Measurements from ENCODE around the gene ZNHIT6.
"Not testable (repeated sequence)": the region's sequence is repeated elsewhere in the genome, so short reads cannot be mapped to it uniquely, and the experiment has no call there.

ZNHIT6 gene, protein sequence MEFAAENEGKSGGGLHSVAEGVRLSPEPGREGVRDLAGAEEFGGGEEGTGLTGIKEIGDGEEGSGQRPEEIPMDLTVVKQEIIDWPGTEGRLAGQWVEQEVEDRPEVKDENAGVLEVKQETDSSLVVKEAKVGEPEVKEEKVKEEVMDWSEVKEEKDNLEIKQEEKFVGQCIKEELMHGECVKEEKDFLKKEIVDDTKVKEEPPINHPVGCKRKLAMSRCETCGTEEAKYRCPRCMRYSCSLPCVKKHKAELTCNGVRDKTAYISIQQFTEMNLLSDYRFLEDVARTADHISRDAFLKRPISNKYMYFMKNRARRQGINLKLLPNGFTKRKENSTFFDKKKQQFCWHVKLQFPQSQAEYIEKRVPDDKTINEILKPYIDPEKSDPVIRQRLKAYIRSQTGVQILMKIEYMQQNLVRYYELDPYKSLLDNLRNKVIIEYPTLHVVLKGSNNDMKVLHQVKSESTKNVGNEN

DNA sequence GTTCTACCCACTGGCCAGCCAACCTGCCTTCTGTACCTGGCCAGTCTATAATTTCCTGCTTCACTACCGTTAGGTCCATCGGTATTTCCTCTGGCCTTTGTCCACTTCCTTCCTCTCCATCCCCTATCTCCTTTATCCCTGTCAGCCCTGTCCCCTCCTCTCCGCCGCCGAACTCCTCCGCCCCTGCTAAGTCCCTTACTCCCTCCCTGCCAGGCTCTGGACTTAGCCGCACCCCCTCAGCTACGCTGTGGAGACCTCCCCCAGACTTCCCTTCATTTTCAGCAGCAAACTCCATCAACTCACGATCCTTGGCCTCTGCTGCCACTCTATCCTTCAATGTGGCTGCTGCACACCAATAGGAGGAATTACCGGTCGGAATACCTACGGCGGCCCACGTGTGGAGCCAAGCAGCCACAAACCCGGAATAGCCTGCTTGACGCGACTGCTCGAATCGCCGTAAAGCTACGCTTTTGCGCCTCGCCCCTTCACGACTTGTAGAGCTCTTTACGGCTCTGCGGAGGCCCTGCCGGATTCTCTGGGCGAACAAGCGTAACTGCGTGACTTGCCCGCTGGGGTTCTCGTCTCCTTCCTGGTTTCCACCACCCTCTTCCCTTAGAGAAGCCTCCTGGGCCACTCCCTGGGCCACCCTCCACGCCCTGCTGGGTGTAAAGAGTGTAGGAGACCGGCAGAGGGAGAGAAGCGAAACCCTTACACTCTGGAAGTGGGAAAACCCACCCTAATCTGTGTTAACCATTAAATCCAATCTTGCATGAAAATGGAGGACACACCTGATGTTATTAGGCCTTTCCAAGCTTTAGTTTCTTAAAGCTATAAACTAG lies at the start of gene ZNHIT6:
Gene ZNHIT6 (minus strand): TSS at position 444 of the 839 bp plus-strand sequence. CDS start 149 bp downstream, at position 295.
- DNase-seq (ENCODE audit: low read depth, low spot score), result peak; percentile 97

DNA sequence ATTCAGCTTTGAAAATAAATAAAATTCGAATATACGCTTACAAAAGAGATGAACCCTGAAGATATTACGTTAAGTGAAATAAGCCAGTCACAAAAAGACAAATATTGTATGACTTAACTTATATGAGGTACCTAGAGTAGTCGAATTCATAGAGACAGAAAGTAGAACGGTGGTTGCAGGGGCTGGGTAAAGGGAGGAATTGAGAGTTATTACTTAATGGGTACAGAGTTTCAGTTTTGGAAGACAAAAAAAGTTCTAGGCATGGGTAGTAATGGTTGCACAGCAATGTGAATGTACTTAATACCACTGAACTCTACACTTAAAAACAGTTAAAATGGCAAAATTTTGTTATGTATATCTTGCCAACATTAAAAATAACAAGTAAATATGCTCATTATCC lies 48.6 kb upstream of the ZNHIT6 start:
- DNase-seq (ENCODE audit: low read depth, low spot score), result no peak

DNA sequence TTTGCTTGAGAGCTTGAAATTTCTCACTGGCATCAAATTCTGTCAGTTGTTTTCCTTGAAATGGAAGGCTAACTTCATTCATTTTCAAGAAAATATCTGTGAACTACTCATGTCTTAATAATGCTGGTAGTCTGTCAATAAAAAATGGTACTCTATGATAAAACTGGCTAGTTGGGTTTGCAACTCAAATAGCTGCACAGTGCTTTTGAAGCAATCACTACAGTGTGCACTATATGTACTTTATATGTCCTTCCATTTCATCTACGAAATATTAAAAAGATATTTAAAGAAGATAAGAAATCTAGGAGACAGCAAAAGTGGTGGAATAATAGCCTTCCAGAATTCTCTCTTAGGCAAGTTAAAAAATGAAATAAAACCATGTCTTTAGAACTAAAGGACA lies 39.9 kb upstream of the ZNHIT6 start:
- DNase-seq (ENCODE audit: low read depth, low spot score), result no peak

DNA sequence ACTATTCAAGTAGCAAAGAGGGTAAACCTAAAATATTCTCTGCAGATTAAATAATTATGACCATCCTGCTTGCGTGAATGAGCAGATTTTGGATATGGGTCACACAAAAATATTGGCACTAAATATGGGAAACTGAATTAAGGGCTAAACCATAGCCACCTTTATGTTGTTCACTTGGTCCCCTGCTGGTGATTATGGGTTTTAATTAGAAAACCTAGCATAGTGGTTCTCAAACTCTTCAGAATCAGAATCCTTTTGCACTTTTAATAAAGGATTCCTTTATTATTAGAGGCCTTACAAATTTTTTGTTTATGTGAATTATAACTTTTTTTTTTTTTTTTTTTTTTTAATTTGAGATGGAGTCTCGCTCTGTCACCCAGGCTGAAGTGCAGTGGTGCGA lies 38.5 kb upstream of the ZNHIT6 start:
- no peak for DNase-seq (ENCODE audit: low read depth, low spot score)

DNA sequence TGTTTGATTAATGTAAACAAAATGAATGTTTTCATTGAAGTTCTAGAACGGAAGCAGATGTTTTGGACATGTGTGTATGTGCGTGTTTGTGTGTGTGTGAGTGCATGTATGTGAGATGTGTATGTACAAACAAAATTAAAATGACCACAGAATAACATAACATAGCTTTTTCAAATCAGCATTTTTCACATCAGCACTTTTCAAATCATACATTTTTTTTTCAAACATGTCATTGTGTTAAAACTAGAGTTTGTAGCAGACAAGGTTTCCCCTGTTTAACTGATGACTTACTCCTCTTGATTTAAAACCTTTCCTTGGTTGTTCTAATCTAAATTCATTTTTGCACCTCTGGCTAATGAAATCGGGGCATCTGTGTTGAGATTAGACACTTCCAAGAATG lies 35.6 kb upstream of the ZNHIT6 start:
- no peak for DNase-seq (ENCODE audit: low read depth, low spot score)

DNA sequence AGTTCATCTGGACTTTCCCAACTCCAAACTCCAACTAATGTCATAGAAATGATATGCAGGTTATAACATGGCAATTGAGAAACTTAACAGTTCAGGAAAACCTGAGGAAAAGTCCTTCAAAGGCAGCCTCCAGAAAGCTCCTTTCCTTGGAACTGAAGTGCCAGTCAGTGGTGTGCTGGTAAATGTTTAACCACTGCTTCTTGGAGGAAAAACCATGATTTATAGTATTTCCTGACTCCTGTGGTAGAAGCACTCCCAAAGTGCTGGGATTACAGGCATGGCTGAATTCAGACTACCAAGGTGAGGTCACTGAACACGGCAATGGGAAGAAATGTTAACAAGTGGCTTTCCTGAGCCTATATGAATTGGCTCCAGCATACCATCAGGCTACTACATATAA lies 26.7 kb upstream of the ZNHIT6 start:
- peak; percentile 1 for DNase-seq (ENCODE audit: low read depth, low spot score)

DNA sequence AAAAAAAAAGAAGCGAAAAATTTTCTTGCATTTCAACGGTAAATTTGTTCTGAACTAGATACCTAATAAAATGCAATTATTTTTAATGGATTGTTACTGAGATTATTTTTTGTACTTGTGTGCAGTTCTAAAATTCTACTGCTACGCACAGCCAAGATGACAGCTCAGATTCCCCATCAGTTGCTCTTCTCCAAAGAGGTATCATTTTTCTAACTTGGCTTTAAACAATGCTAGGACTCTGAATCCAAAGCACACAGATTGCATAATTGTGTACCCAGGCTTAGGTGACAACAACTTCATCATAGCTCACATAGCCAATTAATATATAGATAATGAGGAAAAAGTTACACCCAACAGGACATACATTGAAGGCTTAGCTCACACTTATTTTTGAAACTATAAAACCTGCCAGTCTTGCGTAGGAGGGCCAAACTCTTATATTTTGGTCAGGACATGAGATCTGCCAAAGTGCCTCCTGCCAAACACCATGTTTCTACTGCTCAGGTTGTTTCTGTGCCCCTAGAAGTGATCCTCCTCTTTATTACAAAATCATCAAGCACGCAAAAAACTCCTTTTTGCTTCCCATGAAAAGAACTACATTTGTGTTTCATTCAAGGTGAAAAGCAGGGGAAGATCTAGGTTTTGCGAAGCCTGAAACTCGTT lies 10.6 kb upstream of the ZNHIT6 start:
- no peak for DNase-seq (ENCODE audit: low read depth, low spot score)

DNA sequence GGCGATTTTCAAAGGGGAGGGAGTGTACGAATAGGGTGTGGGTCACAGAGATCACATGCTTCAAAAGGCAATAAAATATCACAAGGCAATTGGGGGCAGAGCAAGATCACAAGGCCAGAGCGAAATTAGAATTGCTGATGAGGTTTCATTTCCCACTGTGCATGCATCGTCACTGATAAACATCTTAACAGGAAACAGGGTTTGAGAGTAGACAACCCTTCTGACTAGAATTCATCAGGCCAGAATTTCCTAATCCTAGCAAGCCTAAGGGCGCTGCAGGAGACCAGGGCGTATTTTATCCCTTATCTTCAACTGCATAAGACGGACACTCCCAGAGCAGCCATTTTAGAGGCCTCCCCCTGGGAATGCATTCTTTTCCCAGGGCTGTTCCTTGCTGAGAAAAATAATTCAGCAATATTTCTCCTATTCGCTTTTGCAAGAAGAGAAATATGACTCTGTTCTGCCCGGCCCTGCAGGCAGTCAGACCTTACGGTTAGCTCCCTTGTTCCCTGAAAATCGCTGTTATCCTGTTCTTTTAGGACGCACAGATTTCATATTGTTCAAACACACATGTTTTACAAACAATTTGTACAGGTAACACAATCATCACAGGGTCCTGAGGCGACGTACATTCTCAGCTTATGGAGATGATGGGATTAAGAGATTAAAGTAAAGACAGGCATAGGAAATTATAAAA lies 6.3 kb upstream of the ZNHIT6 start:
- not testable (repeated sequence) for DNase-seq (ENCODE audit: low read depth, low spot score)

DNA sequence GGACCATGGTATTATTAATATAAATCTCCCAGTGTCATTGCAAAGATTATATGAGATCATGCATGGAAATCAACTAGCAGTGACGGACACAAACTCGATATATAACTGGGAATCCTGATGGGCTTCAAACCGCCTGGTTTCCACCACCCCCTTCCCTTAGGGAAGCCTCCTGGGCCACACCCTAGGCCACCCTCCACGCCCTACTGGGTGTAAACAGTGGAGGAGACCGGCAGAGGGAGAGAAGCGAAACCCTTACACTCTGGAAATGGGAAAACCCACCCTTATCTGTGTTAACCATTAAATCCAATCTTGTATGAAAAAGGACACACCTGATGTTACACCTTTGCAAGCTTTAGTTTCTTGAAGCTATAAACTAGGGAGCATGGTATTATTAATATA lies 595 bp upstream of the ZNHIT6 start:
- DNase-seq (ENCODE audit: low read depth, low spot score), result no peak

DNA sequence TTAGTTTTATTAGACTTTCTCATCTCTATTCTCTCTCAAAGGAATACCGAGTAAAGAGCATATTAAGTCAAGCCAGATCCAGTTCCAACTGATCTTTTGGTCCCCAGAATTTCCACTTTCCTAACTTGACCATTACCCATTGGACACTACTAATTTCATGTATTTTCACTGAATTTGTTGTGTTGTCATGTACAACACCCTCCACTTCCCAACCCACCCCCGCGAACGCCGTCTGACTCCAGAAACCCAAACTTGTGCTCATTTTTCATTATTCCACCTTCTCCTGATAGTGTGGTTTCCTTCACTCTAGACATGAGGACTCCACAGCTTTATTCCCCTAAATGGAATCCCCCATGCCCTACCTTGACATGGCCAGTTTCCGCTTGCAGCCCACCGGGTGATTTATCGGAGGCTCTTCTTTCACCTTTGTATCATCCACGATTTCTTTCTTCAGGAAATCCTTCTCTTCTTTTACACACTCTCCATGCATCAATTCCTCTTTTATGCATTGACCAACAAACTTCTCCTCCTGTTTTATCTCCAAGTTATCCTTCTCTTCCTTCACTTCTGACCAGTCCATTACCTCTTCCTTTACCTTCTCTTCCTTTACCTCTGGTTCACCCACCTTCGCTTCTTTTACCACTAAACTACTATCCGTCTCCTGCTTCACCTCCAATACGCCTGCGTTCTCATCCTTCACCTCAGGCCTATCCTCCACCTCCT lies 805 bp downstream of the ZNHIT6 start:
- peak; percentile 35 for DNase-seq (ENCODE audit: low read depth, low spot score)

DNA sequence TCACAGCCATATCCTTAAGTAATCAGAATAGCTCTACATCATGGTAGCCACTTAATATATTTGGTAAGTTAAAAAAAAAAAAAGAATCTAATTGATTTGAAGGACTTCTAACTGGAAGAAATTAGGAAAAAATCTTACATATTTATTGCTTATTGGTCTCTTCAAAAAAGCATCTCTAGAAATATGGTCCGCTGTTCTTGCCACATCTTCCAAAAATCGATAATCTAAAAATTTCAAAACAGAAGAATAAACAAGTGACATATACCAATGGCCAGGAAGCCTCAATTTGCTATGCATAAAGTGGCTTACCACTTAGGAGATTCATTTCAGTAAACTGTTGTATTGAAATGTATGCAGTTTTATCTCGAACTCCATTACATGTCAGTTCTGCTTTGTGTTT lies 2.3 kb downstream of the ZNHIT6 start:
- DNase-seq (ENCODE audit: low read depth, low spot score), result no peak

DNA sequence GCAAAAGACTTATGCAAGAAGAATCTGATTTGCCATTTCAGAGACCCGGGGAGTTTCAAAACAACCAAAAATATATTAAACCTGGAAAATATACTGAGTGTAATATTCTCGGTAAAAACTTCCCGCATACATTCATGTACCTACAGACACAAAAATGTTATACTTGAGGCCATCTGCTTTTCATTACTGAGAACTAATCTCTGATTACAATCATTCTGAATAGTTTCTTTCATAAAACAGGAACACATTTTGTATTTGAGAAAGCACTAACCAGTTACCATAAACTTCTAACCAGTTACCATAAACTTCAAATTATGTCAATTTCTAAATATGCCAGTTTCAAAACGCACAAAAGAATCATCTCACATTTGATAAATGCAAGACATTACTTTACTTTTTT lies 7.8 kb downstream of the ZNHIT6 start:
- DNase-seq (ENCODE audit: low read depth, low spot score), result no peak

DNA sequence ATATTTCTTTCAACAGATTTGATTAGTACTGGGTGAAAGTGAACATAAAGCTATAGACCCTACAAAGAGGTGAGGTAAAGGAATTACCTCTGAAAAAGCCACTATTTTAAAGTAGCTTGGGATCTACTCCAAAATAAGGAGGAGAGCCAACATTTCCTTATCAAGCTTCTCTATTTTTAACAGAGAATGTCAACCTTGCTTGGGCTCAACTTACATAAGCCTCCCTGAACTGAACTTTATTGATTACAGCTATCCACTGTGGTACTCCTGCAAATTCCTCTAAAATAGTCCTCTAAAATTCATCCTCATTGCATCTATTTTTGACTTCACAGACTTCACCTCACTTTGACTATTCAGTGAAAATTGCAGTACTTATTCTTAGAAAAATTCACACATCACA lies 10.3 kb downstream of the ZNHIT6 start:
- no peak for DNase-seq (ENCODE audit: low read depth, low spot score)

DNA sequence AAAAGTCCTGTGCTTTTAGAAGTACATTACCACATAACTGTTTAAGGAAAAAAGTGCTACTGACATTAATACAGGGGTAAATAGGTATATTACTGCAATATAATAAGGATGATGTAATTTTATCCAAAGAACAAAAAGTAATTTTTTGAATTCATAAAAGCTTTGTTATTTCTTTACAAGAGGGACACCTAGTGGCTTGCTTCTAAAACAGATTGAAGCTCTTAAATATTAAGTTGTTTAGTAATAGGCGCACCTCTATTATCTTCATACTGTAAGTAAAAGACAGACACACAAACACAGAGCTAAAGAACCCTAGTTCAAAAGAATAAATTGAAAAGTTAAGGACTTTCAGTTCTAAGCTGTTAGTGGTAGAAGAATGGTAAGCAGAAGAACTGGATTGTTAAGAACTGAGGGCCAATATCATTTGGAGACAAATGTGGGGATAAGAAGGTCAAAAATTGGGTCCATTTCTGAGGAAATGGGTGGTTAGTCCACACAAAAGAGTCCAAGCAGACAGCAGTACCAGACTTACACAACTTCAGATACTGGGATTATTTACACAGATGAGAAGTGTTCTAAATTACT lies 15.4 kb downstream of the ZNHIT6 start:
- DNase-seq (ENCODE audit: low read depth, low spot score), result peak; percentile 61

DNA sequence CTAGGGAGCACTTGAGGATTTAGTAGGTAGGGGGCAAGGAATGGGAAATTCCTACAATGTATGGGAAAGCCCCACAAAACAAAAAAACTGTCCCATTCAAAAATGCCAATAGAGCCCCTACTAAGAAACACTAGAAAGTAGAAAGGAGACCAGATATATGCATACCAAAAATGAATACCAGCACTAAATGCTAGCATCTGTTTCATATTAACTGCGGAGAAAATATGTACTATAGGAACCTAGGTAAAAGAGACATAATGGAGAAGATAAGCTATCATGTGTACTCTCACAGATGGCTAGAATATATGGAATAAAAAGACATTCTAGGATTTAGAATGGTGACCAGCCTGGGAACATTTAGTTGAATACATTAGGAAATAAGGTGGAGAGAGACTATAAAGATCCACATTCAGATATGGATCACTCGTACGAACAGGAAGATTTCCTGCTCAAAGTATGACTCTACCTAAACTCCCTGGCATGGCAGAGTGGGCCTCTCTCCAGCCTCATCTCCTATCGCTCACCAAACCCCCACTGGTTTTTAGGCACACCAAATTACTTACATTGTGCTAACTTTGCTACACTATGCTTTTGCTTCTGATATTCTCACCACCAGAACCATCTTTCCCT lies 18.3 kb downstream of the ZNHIT6 start:
- no peak for DNase-seq (ENCODE audit: low read depth, low spot score)

DNA sequence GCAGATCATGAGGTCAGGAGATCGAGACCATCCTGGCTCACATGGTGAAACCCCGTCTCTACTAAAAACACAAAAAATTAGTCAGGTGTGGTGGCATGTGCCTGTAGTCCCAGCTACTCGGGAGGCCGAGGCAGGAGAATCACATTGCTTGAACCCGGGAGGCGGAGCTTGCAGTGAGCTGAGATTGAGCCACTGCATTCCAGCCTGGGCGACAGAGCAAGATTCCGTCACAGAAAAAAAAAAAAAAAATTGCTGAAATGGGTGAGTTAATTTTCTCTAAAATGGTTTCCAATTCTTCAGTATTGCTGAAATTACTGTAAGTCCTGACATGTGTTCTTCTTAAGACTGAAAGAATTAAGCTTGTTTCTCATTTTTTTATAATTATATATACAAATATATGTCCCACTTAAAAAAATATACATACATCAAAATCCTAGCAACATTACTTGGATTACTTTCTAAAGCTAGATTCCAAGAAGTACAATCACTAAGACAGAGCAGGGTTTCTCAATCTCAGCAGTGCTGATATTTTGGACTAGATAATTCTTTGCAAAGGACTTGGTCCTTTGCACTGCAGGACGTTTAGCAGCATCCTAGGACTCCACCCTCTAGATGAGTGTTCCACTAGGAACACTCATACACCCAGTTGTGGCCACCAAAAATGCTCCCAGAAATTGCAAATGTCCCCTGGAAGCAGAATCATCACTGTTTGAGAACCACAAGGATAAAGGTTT lies 24.8 kb downstream of the ZNHIT6 start:
- DNase-seq (ENCODE audit: low read depth, low spot score), result no peak

DNA sequence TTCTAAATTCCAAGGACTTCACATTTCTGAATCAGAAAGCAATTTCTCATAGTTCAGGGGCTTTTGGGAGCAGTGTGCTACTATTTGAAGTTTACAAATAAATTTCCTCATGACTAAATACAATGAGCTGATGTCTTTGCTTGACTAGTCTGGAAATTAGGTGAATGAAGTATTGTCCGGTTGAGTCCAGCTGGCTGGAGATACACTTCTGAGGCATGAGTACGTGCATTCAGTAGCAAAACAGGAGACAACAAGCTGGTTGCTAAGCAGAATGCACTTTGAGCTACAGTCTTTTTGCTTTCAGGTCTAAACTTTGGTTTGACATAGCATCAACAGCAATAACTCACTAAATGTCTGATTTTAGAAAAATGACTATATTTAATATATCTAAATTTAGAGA lies 27.1 kb downstream of the ZNHIT6 start:
- peak; percentile 84 for DNase-seq (ENCODE audit: low read depth, low spot score)

DNA sequence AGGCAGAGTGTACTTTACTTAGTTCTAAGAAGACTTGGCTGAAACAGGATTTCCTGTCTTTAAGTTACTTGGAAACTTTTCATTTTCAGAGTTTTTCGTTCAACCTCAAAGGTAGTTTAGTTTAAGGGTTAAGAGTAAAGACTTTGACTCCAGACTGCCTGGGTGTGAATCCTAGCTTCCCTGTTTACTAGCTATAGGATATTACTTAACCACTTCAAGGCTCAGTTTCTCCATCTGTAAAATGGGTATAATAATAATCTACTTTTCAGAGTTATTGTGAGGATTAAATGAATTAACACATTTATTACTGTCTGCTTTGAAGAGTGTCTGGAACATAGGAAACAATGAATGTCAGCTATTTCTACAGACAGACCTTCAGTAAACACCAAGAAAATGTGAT lies 30.0 kb downstream of the ZNHIT6 start:
- DNase-seq (ENCODE audit: low read depth, low spot score), result no peak

DNA sequence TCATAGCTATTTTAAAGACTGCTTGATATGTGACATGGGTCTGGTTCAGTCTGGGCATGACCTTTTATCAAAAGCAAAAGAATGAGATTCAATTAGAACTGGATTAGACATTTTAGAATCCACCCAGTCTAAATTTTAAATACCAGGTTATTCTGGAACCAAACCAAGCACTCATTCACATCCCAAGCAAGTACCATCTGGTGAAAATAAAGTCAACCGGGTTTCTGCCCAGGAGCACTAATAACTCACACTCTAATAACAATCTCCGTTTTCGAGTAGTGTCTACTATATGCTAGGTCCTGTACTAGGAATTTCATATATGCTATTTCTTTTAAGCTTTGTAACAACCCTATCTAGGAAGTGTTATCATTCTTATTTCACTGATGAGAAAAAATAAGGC lies 30.6 kb downstream of the ZNHIT6 start:
- no peak for DNase-seq (ENCODE audit: low read depth, low spot score)
